ENCODE results near the gene TMEM163. TPM values are rescaled to one million over a fixed set of nuclear protein-coding genes. Genes with fewer than 3 reads are reported as not detected.

Gene TMEM163
- total and polyA plus RNA-seq, 2 donors from 2014 or later: 2.6 to 5.9 TPM

- Histone ChIP-seq H3K27me3 (ENCODE audit: control insufficient read depth, insufficient read depth, low read length) (no peaks in the 10 kb centered on the region), H3K4me3 (ENCODE audit: low read length in 3 of 3) (no peak overlapping the region), H3K36me3 (ENCODE audit: control insufficient read depth in 2 of 3, insufficient read depth in 3 of 3, low read length in 3 of 3) (no peaks in the 10 kb centered on the region), H3K9me3 (ENCODE audit: control insufficient read depth in 2 of 3, insufficient read depth in 1 of 3, low read length in 3 of 3) (no peaks in the 10 kb centered on the region), H3K27ac (ENCODE audit: low read depth in 2 of 2, low read length in 2 of 2) (no peak overlapping the region), H3K9ac (ENCODE audit: low read length in 3 of 3) (no peak overlapping the region), H3K4me1 (ENCODE audit: control insufficient read depth in 2 of 3, insufficient read depth in 2 of 3, low read depth in 1 of 3, low read length in 3 of 3) (no peaks in the 10 kb centered on the region)
- no peak for TF ChIP-seq CTCF (IDR thresholded peaks at IDR 0.05; ENCODE audit: borderline replicate concordance, extremely low read depth, insufficient read depth)
- intact Hi-C loops (cut with DNase I): no loop called here
- DNase-seq (no peak), FAIRE-seq (no peak)
Observed at GRCh38 chr2:134739879-134740301, 21.1 kb upstream of the TMEM163 start.

GRCh38 chr2:134739236-134739878 lies 20.6 kb upstream of the TMEM163 start:
- no peak for TF ChIP-seq CTCF (IDR thresholded peaks at IDR 0.05; ENCODE audit: borderline replicate concordance, extremely low read depth, insufficient read depth)
- intact Hi-C loops (cut with DNase I): no loop called here
- no peak overlapping the region for H3K4me3 ChIP-seq (ENCODE audit: low read length in 3 of 3)
- no peaks in the 10 kb centered on the region for H3K27me3 ChIP-seq (ENCODE audit: control insufficient read depth, insufficient read depth, low read length)
- H3K9ac ChIP-seq (ENCODE audit: low read length in 3 of 3): no peak overlapping the region
- H3K4me1 ChIP-seq (ENCODE audit: control insufficient read depth in 2 of 3, insufficient read depth in 2 of 3, low read depth in 1 of 3, low read length in 3 of 3): no peaks in the 10 kb centered on the region
- FAIRE-seq (no peak), DNase-seq (no peak)
- no peaks in the 10 kb centered on the region for H3K9me3 ChIP-seq (ENCODE audit: control insufficient read depth in 2 of 3, insufficient read depth in 1 of 3, low read length in 3 of 3)
- H3K27ac ChIP-seq (ENCODE audit: low read depth in 2 of 2, low read length in 2 of 2): no peak overlapping the region
- no peaks in the 10 kb centered on the region for H3K36me3 ChIP-seq (ENCODE audit: control insufficient read depth in 2 of 3, insufficient read depth in 3 of 3, low read length in 3 of 3)

GRCh38 chr2:134738141-134738870 lies 19.5 kb upstream of the TMEM163 start:
- intact Hi-C loops (cut with DNase I): no loop called here
- Histone ChIP-seq H3K4me1 (ENCODE audit: control insufficient read depth in 2 of 3, insufficient read depth in 2 of 3, low read depth in 1 of 3, low read length in 3 of 3) (no peaks in the 10 kb centered on the region), H3K9me3 (ENCODE audit: control insufficient read depth in 2 of 3, insufficient read depth in 1 of 3, low read length in 3 of 3) (no peaks in the 10 kb centered on the region), H3K4me3 (ENCODE audit: low read length in 3 of 3) (no peak overlapping the region), H3K27ac (ENCODE audit: low read depth in 2 of 2, low read length in 2 of 2) (no peak overlapping the region), H3K27me3 (ENCODE audit: control insufficient read depth, insufficient read depth, low read length) (no peaks in the 10 kb centered on the region), H3K9ac (ENCODE audit: low read length in 3 of 3) (no peak overlapping the region), H3K36me3 (ENCODE audit: control insufficient read depth in 2 of 3, insufficient read depth in 3 of 3, low read length in 3 of 3) (no peaks in the 10 kb centered on the region)
- FAIRE-seq (no peak), DNase-seq (no peak)
- no peak for TF ChIP-seq CTCF (IDR thresholded peaks at IDR 0.05; ENCODE audit: borderline replicate concordance, extremely low read depth, insufficient read depth)
